Measurements from ENCODE around the gene PYGL. TPM values are rescaled to one million over a fixed set of nuclear protein-coding genes. Genes with fewer than 3 reads are reported as not detected.
A peak's percentile ranks its signal among the peaks of the same experiment; 100 is the strongest.

PYGL gene
- total and polyA plus RNA-seq, 10 donors, result 14.1 to 302 (median 101) TPM

- DNase-seq, result no peak
- no peaks in the 10 kb centered on the region for H3K9me3 ChIP-seq
- peaks cover 0 to 66% (median 0%) of the 10 kb centered on the region in 6 donors for H3K36me3 ChIP-seq
- TF ChIP-seq POLR2A (IDR thresholded peaks at IDR 0.05) (no peak), POLR2AphosphoS5 (IDR thresholded peaks at IDR 0.05) (peak in 1 of 3 donors; percentile 75)
- peak overlapping the region in 7 of 8 donors; percentile 40 to 90 (median 88) for H3K27ac ChIP-seq
- H3K4me1 ChIP-seq, result peaks cover 0 to 55% (median 4%) of the 10 kb centered on the region in 6 donors
- intact Hi-C loops (cut with DNase I; ENCODE audit: low total_unique reads), result no loop called here
- H3K4me3 ChIP-seq, result peak overlapping the region in 1 of 8 donors; percentile 24
- H3K27me3 ChIP-seq (replicated peaks in 1 of 7), result no peaks in the 10 kb centered on the region
- 61 to 75% (median 67%) methylated on average over 6 of the region's 6 CpGs for WGBS, 5 donors
Observed at GRCh38 chr14:50928002-50928635, 16.2 kb downstream of the PYGL start.

GRCh38 chr14:50926851-50927386 is 17.4 kb downstream of the PYGL start:
- H3K4me3 ChIP-seq, result peak overlapping the region in 1 of 8 donors; percentile 24
- peak overlapping the region in 7 of 8 donors; percentile 40 to 90 (median 88) for H3K27ac ChIP-seq
- peaks cover 0 to 66% (median 8%) of the 10 kb centered on the region in 6 donors for H3K36me3 ChIP-seq
- no peaks in the 10 kb centered on the region for H3K9me3 ChIP-seq
- no peak for DNase-seq
- intact Hi-C loops (cut with DNase I; ENCODE audit: low total_unique reads), result no loop called here
- peak in 1 of 3 donors; percentile 39 for TF ChIP-seq POLR2AphosphoS5 (IDR thresholded peaks at IDR 0.05)
- TF ChIP-seq POLR2A (IDR thresholded peaks at IDR 0.05), result no peak
- H3K4me1 ChIP-seq, result peaks cover 0 to 43% (median 4%) of the 10 kb centered on the region in 6 donors
- WGBS, 5 donors, result 38 to 56% (median 48%) methylated on average over 3 of the region's 3 CpGs
- no peaks in the 10 kb centered on the region for H3K27me3 ChIP-seq (replicated peaks in 1 of 7)

- H3K27ac ChIP-seq, result peak overlapping the region in 4 of 8 donors; percentile 88 to 90 (median 89)
- H3K36me3 ChIP-seq, result peaks cover 0 to 66% (median 4%) of the 10 kb centered on the region in 6 donors
- H3K27me3 ChIP-seq (replicated peaks in 1 of 7), result no peaks in the 10 kb centered on the region
- H3K9me3 ChIP-seq, result no peaks in the 10 kb centered on the region
- H3K4me3 ChIP-seq, result no peak overlapping the region
- peaks cover 0 to 41% (median 4%) of the 10 kb centered on the region in 6 donors for H3K4me1 ChIP-seq
- intact Hi-C loops (cut with DNase I; ENCODE audit: low total_unique reads), result no loop called here
- TF ChIP-seq CTCF (IDR thresholded peaks at IDR 0.05 in 8 of 11, conservative IDR thresholded peaks at IDR 0.05 in 3 of 11) (no peak), POLR2A (IDR thresholded peaks at IDR 0.05) (no peak), POLR2AphosphoS5 (IDR thresholded peaks at IDR 0.05) (no peak)
- 61 to 88% (median 70%) methylated on average over 4 of the region's 4 CpGs for WGBS, 5 donors
- DNase-seq, result no peak
Observed at GRCh38 chr14:50924843-50925242, 19.4 kb downstream of the PYGL start.

- H3K36me3 ChIP-seq, result peaks cover 0 to 66% (median 4%) of the 10 kb centered on the region in 6 donors
- no peak overlapping the region for H3K4me3 ChIP-seq
- H3K27me3 ChIP-seq (replicated peaks in 1 of 7), result no peaks in the 10 kb centered on the region
- H3K27ac ChIP-seq, result peak overlapping the region in 2 of 8 donors; percentile 88 to 89
- intact Hi-C loops (cut with DNase I; ENCODE audit: low total_unique reads), result no loop called here
- H3K9me3 ChIP-seq, result no peaks in the 10 kb centered on the region
- peaks cover 0 to 39% (median 4%) of the 10 kb centered on the region in 6 donors for H3K4me1 ChIP-seq
- WGBS, 5 donors, result 66 to 80% (median 73%) methylated on average over 6 of the region's 6 CpGs
- no peak for TF ChIP-seq POLR2AphosphoS5 (IDR thresholded peaks at IDR 0.05)
- no peak for TF ChIP-seq CTCF (IDR thresholded peaks at IDR 0.05 in 8 of 11, conservative IDR thresholded peaks at IDR 0.05 in 3 of 11)
- TF ChIP-seq POLR2A (IDR thresholded peaks at IDR 0.05), result no peak
- no peak for DNase-seq
Observed at GRCh38 chr14:50924236-50924635, 20.0 kb downstream of the PYGL start.

GRCh38 chr14:50922803-50923202 is 21.5 kb downstream of the PYGL start:
- no peak overlapping the region for H3K27ac ChIP-seq
- intact Hi-C loops (cut with DNase I; ENCODE audit: low total_unique reads), result no loop called here
- DNase-seq, result no peak
- H3K4me1 ChIP-seq, result peaks cover 0 to 25% (median 4%) of the 10 kb centered on the region in 6 donors
- H3K36me3 ChIP-seq, result peaks cover 0 to 73% (median 8%) of the 10 kb centered on the region in 6 donors
- no peaks in the 10 kb centered on the region for H3K9me3 ChIP-seq
- no peaks in the 10 kb centered on the region for H3K27me3 ChIP-seq (replicated peaks in 1 of 7)
- 80 to 90% (median 89%) methylated on average over 2 of the region's 2 CpGs for WGBS, 5 donors
- TF ChIP-seq CTCF (IDR thresholded peaks at IDR 0.05 in 8 of 11, conservative IDR thresholded peaks at IDR 0.05 in 3 of 11), result no peak
- H3K4me3 ChIP-seq, result no peak overlapping the region
